GM23338 (cell line): ENCODE results near the gene NINJ2. TPM values are rescaled to one million over a fixed set of nuclear protein-coding genes. Genes with fewer than 3 reads are reported as not detected.

Experiments used
- ATAC-seq: fragments of 200-7000 bp; cut with Tn5 transposase; 3 replicates; pipeline ENCODE4 v1.9.1; 2020
- DNase-seq: peaks from one replicate; pipeline ENCODE4 v3.0.0-alpha.2; 2015; ENCODE audit warnings: low spot score
- H2AFZ ChIP-seq: fragments of 200-600 bp; sonication (generic); 2 replicates; pipeline ENCODE4 v1.8.0; 2016; ENCODE audit warnings: antibody characterized with exemption, mild to moderate bottlenecking, moderate library complexity
- H3F3A ChIP-seq: fragments of 200-600 bp; sonication (generic); replicated peaks from 2 replicates; pipeline ENCODE4 v1.8.0; 2017; ENCODE audit warnings: antibody characterized with exemption, mixed run types, low read depth
- H3K27ac ChIP-seq: fragments of 200-600 bp; sonication (generic); 2 replicates; pipeline ENCODE4 v1.6.1; 2016; ENCODE audit warnings: low read depth
- H3K27me3 ChIP-seq: fragments of 200-600 bp; sonication (generic); 2 replicates; pipeline ENCODE4 v1.8.0; 2016; ENCODE audit warnings: mild to moderate bottlenecking, mixed run types, moderate library complexity; ENCODE audit not compliant: insufficient read depth
- H3K36me3 ChIP-seq: fragments of 200-600 bp; sonication (generic); 2 replicates; pipeline ENCODE4 v1.8.0; 2016; ENCODE audit warnings: mild to moderate bottlenecking; ENCODE audit not compliant: insufficient read depth
- H3K4me1 ChIP-seq: fragments of 200-600 bp; sonication (generic); 2 replicates; pipeline ENCODE4 v1.8.0; 2016; ENCODE audit warnings: mild to moderate bottlenecking, moderate library complexity; ENCODE audit not compliant: insufficient read depth
- H3K4me2 ChIP-seq: fragments of 200-600 bp; sonication (generic); 2 replicates; pipeline ENCODE4 v1.7.1; 2017; ENCODE audit warnings: mixed run types
- H3K4me3 ChIP-seq: fragments of 200-600 bp; sonication (generic); 2 replicates; pipeline ENCODE4 v1.6.1; 2016; ENCODE audit warnings: mixed run types
- H3K79me2 ChIP-seq: fragments of 200-600 bp; sonication (generic); replicated peaks from 2 replicates; pipeline ENCODE4 v1.8.0; 2017; ENCODE audit warnings: mild to moderate bottlenecking; ENCODE audit not compliant: insufficient read depth
- H3K9me2 ChIP-seq: fragments of 200-600 bp; sonication (generic); 2 replicates; pipeline ENCODE4 v1.8.0; 2017; ENCODE audit not compliant: insufficient read depth
- H4K20me1 ChIP-seq: fragments of 200-600 bp; sonication (generic); replicated peaks from 2 replicates; pipeline ENCODE4 v1.8.0; 2017; ENCODE audit warnings: mild to moderate bottlenecking; ENCODE audit not compliant: insufficient read depth
- H3K27ac Mint-ChIP-seq: 2 replicates; pipeline ENCODE4 v1.8.0; 2020; ENCODE audit warnings: inconsistent platforms, mild to moderate bottlenecking, moderate library complexity, mixed read lengths
- H3K27me3 Mint-ChIP-seq: 3 replicates; pipeline ENCODE4 v1.8.0; 2022; ENCODE audit warnings: low read depth, mild to moderate bottlenecking, moderate library complexity, mixed read lengths, inconsistent platforms; ENCODE audit not compliant: insufficient read depth, poor library complexity
- H3K36me3 Mint-ChIP-seq: 3 replicates; pipeline ENCODE4 v1.8.0; 2021; ENCODE audit warnings: low read depth, mild to moderate bottlenecking, inconsistent platforms, moderate library complexity, mixed read lengths
- H3K4me1 Mint-ChIP-seq: 3 replicates; pipeline ENCODE4 v1.8.0; 2020; ENCODE audit warnings: mild to moderate bottlenecking, inconsistent platforms, mixed read lengths
- H3K4me3 Mint-ChIP-seq: 3 replicates; pipeline ENCODE4 v1.8.0; 2021; ENCODE audit warnings: moderate library complexity, mild to moderate bottlenecking, inconsistent platforms, mixed read lengths
- H3K9me3 Mint-ChIP-seq: 3 replicates; pipeline ENCODE4 v1.8.0; 2020; ENCODE audit warnings: moderate library complexity, mild to moderate bottlenecking, inconsistent platforms, mixed read lengths
- CREB1 ChIP-seq: fragments of 250-450 bp; sonication (Bioruptor Pico); IDR thresholded peaks from 2 replicates; pipeline ENCODE4 v1.5.0; 2020; ENCODE audit warnings: low read depth, mild to moderate bottlenecking, moderate library complexity
- CTCF ChIP-seq, 2 experiments: fragments of 200-600 bp in 1 of 2; sonication (generic) in 1 of 2; conservative IDR thresholded peaks; 2 replicates each; pipeline versions ENCODE4 v1.5.1 to v1.6.1; 2016 to 2017; ENCODE audit warnings: antibody characterized with exemption in 2 of 2, low read depth in 2 of 2, mild to moderate bottlenecking in 2 of 2, moderate library complexity in 1 of 2
- EZH2 ChIP-seq: fragments of 200-600 bp; sonication (generic); IDR thresholded peaks from one replicate; pipeline ENCODE4 v1.8.0; 2017; ENCODE audit warnings: antibody characterized with exemption, mild to moderate bottlenecking, low read depth; ENCODE audit not compliant: unreplicated experiment
- JUNB ChIP-seq: IDR thresholded peaks from one replicate; pipeline ENCODE4 v1.6.1; 2016; ENCODE audit warnings: antibody characterized with exemption; ENCODE audit not compliant: unreplicated experiment
- NANOG ChIP-seq: IDR thresholded peaks from 2 replicates; pipeline ENCODE4 v1.6.1; 2016; ENCODE audit warnings: antibody characterized with exemption, borderline replicate concordance
- POLR2AphosphoS5 ChIP-seq: IDR thresholded peaks from 2 replicates; pipeline ENCODE4 v1.6.1; 2016; ENCODE audit warnings: antibody characterized with exemption, low read depth
- REST ChIP-seq: IDR thresholded peaks from one replicate; pipeline ENCODE4 v1.6.1; 2018; ENCODE audit warnings: antibody characterized with exemption; ENCODE audit not compliant: unreplicated experiment
- STAT1 ChIP-seq: IDR thresholded peaks from one replicate; pipeline ENCODE4 v1.6.1; 2016; ENCODE audit warnings: antibody characterized with exemption; ENCODE audit not compliant: unreplicated experiment
- ZNF331 ChIP-seq: fragments of 250-450 bp; sonication (Bioruptor Pico); IDR thresholded peaks from 2 replicates; pipeline ENCODE4 v1.5.0; 2020; ENCODE audit warnings: low read depth, mild to moderate bottlenecking, moderate library complexity
- polyA plus RNA-seq: library from polyadenylated mRNA; unstranded; fragments of >200 nt; fragmentation: Nextera tagmentation; extraction: Ambion mirVana; gene quantifications from 2 replicates; pipeline ENCODE4 v1.2.1, GENCODE V29; 2016
- total RNA-seq: library from RNA; depleted of rRNA; stranded (reverse); fragments of >200 nt; shearing (Covaris generic); gene quantifications from 2 replicates; pipeline ENCODE4 v1.2.3, GENCODE V29; 2014
- TF ChIP-seq, protein P1 (sequence below): fragments of 250-450 bp; sonication (Bioruptor Pico); IDR thresholded peaks from 2 replicates; pipeline ENCODE4 v1.5.0; 2020; ENCODE audit warnings: mild to moderate bottlenecking, moderate library complexity
- TF ChIP-seq, protein P2 (sequence below): IDR thresholded peaks from 2 replicates; pipeline ENCODE4 v1.6.1; 2016; ENCODE audit warnings: antibody characterized with exemption

NINJ2 gene
- total and polyA plus RNA-seq, 2 experiments from 2014 or later = 0.94 to 2.6 TPM

DNA sequence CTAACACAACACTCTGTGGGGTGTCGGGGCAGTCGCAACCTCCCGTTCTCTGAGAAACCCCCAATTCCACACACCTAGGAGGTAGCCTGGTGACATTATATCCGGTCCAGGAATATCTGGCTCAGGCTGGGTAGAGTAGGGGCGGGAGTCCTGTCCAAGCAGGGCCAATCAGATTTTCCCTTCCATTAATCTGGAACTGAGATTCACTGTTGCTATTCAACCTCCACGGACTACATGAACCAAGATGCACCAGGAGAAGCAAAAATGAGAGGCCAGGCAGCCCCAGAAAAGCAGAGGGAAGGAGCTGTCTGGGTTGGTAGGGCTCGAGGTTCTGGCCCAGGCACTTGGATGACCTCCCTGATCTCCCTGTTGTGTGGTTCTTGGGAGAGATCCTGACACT, 51.0 kb downstream of the NINJ2 start (continued):
- TF ChIP-seq, protein P1, sequence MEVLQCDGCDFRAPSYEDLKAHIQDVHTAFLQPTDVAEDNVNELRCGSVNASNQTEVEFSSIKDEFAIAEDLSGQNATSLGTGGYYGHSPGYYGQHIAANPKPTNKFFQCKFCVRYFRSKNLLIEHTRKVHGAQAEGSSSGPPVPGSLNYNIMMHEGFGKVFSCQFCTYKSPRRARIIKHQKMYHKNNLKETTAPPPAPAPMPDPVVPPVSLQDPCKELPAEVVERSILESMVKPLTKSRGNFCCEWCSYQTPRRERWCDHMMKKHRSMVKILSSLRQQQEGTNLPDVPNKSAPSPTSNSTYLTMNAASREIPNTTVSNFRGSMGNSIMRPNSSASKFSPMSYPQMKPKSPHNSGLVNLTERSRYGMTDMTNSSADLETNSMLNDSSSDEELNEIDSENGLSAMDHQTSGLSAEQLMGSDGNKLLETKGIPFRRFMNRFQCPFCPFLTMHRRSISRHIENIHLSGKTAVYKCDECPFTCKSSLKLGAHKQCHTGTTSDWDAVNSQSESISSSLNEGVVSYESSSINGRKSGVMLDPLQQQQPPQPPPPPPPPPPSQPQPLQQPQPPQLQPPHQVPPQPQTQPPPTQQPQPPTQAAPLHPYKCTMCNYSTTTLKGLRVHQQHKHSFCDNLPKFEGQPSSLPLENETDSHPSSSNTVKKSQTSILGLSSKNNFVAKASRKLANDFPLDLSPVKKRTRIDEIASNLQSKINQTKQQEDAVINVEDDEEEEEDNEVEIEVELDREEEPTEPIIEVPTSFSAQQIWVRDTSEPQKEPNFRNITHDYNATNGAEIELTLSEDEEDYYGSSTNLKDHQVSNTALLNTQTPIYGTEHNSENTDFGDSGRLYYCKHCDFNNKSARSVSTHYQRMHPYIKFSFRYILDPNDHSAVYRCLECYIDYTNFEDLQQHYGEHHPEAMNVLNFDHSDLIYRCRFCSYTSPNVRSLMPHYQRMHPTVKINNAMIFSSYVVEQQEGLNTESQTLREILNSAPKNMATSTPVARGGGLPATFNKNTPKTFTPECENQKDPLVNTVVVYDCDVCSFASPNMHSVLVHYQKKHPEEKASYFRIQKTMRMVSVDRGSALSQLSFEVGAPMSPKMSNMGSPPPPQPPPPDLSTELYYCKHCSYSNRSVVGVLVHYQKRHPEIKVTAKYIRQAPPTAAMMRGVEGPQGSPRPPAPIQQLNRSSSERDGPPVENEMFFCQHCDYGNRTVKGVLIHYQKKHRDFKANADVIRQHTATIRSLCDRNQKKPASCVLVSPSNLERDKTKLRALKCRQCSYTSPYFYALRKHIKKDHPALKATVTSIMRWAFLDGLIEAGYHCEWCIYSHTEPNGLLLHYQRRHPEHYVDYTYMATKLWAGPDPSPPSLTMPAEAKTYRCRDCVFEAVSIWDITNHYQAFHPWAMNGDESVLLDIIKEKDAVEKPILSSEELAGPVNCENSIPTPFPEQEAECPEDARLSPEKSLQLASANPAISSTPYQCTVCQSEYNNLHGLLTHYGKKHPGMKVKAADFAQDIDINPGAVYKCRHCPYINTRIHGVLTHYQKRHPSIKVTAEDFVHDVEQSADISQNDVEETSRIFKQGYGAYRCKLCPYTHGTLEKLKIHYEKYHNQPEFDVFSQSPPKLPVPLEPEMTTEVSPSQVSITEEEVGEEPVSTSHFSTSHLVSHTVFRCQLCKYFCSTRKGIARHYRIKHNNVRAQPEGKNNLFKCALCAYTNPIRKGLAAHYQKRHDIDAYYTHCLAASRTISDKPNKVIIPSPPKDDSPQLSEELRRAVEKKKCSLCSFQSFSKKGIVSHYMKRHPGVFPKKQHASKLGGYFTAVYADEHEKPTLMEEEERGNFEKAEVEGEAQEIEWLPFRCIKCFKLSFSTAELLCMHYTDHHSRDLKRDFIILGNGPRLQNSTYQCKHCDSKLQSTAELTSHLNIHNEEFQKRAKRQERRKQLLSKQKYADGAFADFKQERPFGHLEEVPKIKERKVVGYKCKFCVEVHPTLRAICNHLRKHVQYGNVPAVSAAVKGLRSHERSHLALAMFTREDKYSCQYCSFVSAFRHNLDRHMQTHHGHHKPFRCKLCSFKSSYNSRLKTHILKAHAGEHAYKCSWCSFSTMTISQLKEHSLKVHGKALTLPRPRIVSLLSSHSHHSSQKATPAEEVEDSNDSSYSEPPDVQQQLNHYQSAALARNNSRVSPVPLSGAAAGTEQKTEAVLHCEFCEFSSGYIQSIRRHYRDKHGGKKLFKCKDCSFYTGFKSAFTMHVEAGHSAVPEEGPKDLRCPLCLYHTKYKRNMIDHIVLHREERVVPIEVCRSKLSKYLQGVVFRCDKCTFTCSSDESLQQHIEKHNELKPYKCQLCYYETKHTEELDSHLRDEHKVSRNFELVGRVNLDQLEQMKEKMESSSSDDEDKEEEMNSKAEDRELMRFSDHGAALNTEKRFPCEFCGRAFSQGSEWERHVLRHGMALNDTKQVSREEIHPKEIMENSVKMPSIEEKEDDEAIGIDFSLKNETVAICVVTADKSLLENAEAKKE = no peak
- TF ChIP-seq STAT1 = no peak
- TF ChIP-seq CTCF (conservative IDR thresholded peaks at IDR 0.05; ENCODE audit: low read depth in 2 of 2) = no peak

GRCh38 chr12:611721-612120, 51.5 kb downstream of the NINJ2 start:
- Histone ChIP-seq H3K27ac (no peak overlapping the region), H3K4me1 (no peaks in the 10 kb centered on the region), H3K27me3 (no peaks in the 10 kb centered on the region), H3K36me3 (no peaks in the 10 kb centered on the region), H2AFZ (no peak overlapping the region), H4K20me1 (no peaks in the 10 kb centered on the region), H3K9me2 (no peaks in the 10 kb centered on the region), H3K79me2 (no peaks in the 10 kb centered on the region), H3K4me2 (no peak overlapping the region), H3F3A (no peaks in the 10 kb centered on the region), H3K4me3 (no peak overlapping the region)
- DNase-seq (no peak), ATAC-seq (no peak)
- Mint-ChIP-seq H3K4me3 (no peak overlapping the region), H3K27me3 (peaks cover 2% of the 10 kb centered on the region), H3K27ac (no peak overlapping the region), H3K4me1 (peaks cover 7% of the 10 kb centered on the region), H3K9me3 (no peaks in the 10 kb centered on the region), H3K36me3 (no peaks in the 10 kb centered on the region)
- TF ChIP-seq POLR2AphosphoS5 (no peak), CREB1 (CRISPR knock-in tag) (no peak), EZH2 (no peak), NANOG (no peak), REST (no peak), STAT1 (no peak), JUNB (no peak), CTCF (conservative IDR thresholded peaks at IDR 0.05; ENCODE audit: low read depth in 2 of 2) (no peak), ZNF331 (no peak)
- TF ChIP-seq, protein P2, sequence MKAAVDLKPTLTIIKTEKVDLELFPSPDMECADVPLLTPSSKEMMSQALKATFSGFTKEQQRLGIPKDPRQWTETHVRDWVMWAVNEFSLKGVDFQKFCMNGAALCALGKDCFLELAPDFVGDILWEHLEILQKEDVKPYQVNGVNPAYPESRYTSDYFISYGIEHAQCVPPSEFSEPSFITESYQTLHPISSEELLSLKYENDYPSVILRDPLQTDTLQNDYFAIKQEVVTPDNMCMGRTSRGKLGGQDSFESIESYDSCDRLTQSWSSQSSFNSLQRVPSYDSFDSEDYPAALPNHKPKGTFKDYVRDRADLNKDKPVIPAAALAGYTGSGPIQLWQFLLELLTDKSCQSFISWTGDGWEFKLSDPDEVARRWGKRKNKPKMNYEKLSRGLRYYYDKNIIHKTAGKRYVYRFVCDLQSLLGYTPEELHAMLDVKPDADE = no peak
